ENCODE data around the gene HS6ST2.

DNA sequence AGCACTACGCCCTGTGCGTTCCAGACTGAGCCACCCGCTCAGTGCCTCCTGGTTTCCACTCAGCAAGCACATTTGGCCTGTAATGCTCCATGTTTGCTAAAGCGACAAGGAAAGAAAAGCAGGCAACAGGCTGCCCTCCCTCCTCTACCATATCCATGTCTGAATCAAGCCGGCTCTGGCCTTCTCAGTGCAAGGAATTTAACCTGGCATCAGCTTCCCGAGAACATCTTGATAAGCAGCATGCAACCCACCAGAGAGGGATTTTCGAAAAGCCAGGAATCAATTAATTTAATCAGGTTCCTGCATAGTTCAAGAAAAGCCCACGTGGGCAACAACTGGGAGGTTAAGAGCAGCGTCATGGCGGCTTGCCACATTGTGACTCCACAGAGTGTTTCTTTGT is 228.2 kb downstream of the HS6ST2 start:
- TF ChIP-seq, protein P1, sequence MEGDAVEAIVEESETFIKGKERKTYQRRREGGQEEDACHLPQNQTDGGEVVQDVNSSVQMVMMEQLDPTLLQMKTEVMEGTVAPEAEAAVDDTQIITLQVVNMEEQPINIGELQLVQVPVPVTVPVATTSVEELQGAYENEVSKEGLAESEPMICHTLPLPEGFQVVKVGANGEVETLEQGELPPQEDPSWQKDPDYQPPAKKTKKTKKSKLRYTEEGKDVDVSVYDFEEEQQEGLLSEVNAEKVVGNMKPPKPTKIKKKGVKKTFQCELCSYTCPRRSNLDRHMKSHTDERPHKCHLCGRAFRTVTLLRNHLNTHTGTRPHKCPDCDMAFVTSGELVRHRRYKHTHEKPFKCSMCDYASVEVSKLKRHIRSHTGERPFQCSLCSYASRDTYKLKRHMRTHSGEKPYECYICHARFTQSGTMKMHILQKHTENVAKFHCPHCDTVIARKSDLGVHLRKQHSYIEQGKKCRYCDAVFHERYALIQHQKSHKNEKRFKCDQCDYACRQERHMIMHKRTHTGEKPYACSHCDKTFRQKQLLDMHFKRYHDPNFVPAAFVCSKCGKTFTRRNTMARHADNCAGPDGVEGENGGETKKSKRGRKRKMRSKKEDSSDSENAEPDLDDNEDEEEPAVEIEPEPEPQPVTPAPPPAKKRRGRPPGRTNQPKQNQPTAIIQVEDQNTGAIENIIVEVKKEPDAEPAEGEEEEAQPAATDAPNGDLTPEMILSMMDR (IDR thresholded peaks at IDR 0.05) = no peak
- TF ChIP-seq POLR2AphosphoS5 (IDR thresholded peaks at IDR 0.05) = no peak
